Glomerular visceral epithelial cell (primary cell): ENCODE data around the gene VCPKMT.

ENCODE experiments used
- DNase-seq: peaks from one replicate; pipeline ENCODE4 v3.0.0-alpha.2; 2016; ENCODE audit errors: extremely low spot score

The VCPKMT gene

GRCh38 chr14:50116181-50116956 is at the start of gene VCPKMT:
VCPKMT (minus strand) TSS chr14:50116572; CDS start chr14:50116552, 20 bp downstream.
- DNase-seq = peak; percentile 90

DNA sequence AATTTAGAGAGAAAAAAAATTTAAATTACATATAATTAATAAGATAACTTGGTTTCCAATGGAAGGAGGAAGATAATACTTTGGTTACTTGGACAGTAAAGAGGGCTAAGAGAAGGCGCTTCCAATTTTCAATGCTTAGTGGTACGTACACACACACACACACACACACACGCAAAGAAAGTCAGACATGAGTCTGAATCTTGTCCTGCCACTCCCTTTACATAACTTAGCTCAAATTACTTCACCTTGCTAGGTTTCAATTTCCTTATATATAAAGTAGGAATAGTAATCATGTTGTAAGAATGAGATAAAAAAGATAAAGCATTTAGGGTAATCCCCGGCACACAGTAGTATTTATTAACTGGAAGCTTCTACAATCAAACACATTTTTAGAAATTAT is 39.7 kb upstream of the VCPKMT start:
- DNase-seq = no peak

- no peak for DNase-seq
These were observed 32.4 kb upstream of the VCPKMT start for GRCh38 chr14:50148799-50149198.

GRCh38 chr14:50139192-50139591 is 22.8 kb upstream of the VCPKMT start:
- DNase-seq = no peak

DNA sequence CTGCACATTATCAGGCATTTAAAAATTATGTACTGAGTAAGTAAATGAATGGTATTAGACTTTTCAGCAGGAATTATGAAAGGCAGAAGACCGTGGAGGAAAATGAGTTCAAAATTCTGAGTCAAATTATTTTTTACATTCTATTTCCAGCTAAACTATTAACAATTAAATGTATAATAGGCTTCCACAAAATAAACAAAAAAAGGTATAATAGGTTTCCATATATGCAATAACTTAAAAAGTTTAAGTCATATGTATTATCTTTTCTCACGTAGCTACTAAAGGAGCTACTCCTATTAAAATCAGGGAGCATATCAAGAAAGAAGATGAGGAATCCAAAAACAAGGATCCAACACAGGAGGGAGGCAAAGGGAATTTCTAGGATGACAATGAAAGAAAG is 11.4 kb upstream of the VCPKMT start:
- no peak for DNase-seq

- no peak for DNase-seq
These were observed 6.7 kb upstream of the VCPKMT start for GRCh38 chr14:50123062-50123461.

GRCh38 chr14:50122291-50122690 is 5.9 kb upstream of the VCPKMT start:
- peak; percentile 65 for DNase-seq

- DNase-seq = no peak
These were observed 5.1 kb upstream of the VCPKMT start for GRCh38 chr14:50121486-50121885.

- DNase-seq = no peak
These were observed 1.1 kb upstream of the VCPKMT start for GRCh38 chr14:50117456-50117855.

DNA sequence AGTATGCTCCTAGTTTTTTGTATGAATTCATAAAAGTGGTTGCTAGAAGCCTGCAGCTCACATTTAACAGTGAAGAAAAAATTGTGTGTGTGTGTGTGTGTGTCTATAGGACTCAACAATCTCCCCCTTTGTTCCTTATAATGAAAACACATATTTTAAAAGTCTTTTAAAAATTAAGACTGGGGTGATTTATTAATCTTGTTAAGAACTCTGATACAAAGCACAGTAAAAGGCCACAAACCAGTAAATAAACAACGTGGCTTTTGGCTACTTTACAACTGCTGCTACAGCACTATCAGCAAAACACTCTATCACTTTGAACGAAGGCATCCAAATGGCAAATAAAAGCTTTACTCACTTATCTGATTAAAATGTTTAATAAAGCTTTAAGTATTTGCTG is 594 bp upstream of the VCPKMT start:
- no peak for DNase-seq

DNA sequence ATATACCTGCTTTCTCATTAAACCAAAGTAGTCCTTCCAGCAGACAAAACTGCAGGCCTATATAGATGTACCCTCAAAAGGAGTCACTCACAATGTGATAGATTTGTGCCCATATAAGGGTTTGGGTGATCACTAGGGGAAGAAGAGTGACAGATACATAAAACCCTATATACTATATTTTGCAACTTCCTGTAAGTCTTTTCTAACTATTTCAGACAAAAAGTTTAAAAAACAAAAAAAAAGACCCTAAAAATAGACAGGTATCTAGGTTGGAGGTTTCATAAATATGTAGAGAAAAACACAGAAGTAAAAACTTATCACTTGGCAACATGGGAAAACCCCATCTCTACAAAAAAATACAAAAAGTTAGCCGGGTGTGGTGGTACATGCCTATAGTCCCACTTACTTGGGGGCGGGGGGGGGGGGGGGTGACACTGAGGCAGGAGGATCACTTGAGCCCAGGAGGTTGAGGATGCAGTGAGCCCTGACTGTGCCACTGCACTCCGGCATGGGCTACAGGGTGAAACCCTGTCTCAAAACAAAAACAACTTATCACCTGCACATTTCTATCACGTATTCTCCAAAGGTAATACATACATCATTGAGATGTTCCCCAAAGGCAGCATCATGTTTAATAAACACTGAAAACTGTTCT is 2.9 kb downstream of the VCPKMT start:
- no peak for DNase-seq

DNA sequence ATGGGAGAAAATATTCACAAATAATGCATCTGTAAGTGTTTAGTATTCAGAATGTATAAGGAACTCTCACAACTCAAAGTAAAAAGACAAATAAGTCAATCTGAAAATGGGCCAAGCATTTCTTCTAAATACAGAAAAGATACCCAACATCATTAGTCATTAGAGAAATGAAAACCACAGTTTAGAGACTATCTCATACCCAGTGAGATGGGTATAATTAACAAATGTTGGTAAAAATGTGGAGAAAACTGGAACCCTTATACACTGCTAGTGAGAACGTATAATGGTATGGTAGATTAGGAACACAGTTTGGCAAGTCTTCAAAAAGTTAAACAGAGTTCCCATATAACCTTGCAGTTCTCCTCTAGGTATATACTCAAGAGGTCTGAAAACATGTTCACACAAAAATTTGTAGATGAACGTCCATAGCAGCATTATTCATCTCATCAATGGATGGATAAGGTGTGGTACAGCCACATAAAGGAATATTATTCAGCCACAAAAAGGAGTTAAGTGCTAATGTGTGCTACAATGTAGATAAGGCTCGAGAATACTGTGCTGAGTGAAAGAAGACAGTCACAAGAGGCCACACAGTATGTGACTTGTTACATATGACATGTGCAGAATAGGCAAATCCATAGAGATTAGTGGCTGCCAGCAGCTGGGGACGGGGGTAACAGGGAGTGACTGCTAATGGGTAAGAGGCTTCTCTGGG is 5.9 kb downstream of the VCPKMT start:
- no peak for DNase-seq

GRCh38 chr14:50109342-50109741 is 7.0 kb downstream of the VCPKMT start:
- DNase-seq = peak; percentile 18

DNA sequence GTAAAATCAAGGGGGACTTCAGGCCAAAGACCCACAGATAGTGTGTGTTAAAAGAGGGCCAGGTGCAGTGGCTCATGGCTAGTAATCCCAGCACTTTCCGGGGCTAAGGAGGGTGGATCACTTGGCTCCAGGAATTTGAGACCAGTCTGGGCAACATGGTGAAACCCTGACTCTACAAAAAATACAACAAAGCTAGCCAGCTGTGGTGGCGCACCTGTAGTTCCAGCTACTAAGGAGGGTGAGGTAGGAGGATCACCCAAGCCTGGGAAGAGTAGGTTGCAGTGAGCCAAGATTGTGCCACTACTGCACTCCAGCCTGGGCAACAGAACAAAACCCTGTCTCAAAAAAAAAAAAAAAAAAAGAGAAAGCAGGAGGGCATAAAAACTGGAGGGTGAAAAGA is 8.5 kb downstream of the VCPKMT start:
- DNase-seq = peak; percentile 32

GRCh38 chr14:50106178-50106577 is 10.2 kb downstream of the VCPKMT start:
- no peak for DNase-seq

GRCh38 chr14:50103558-50103957 is 12.8 kb downstream of the VCPKMT start:
- no peak for DNase-seq

DNA sequence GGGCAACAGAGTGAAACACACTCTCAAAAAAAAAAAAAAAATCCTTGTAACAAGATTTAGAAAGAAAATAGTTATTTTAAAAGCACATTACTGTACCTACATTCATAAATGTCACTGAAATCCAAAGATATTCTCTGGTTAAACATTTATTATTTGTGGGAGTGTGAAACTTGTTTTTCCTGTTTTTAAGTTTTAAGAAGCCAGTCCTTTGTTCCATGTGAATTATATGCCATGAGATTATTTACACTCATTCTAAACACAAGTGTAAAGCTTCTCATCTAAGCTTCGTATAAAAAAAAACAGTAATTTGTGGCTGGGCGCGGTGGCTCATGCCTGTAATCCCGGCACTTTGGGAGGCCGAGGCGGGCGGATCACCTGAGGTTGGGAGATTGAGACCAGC is 15.0 kb downstream of the VCPKMT start:
- no peak for DNase-seq

DNA sequence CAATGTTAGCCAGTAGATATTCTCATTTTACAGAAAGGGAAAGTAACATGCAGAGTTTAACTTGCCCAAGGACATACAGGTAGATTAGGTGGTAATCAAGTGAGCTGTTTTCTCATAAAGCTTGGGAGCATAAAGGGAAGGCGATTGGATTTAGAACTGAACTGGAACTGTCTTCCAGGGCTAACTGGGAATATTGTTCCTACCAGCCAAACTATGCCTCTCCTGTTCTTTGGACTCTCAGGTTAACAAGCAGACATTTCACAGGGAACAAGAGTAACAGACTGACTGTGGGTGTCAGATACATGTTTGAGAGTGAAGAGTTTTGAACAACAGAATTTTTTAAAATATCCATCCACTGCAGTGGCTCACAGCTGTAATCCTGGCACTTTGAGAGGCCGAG is 15.6 kb downstream of the VCPKMT start:
- no peak for DNase-seq

DNA sequence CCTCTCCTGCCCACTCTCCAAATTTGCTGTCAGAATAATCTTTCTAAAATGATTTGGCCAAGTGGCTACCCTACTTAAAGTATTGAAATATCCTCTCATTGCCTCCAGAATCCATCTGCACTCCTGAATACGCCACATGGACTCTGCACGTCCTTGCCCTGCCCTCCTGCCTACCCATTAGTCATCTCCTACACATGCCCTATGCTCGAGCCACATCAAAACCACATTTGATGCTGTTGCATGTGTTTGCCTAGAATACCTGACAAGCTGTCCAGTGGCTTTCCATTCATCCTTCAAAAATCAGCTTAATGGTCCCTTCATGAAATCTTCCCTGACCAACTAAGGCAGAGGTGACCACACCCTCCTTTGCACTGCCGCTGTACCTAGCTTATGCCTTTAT is 17.0 kb downstream of the VCPKMT start:
- DNase-seq = peak; percentile 57

DNA sequence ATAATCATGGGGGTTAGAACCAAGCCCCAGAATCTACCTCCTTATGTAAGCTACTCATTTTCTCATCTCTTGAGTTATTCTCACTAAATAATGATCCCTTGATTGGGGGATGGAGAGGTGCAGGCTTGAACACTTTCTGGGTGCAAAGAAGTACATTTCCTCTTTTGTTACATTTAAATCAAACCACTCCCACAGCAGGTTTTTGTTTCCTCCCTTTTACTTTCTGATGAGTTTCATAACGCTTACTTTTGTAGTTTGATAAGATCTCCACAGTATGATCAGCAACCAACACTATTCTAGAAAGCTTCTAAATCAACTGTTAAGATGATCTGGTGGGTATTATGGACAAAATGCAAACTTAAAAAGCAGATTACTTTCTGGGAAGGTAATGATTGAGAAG is 20.5 kb downstream of the VCPKMT start:
- DNase-seq = no peak

GRCh38 chr14:50094056-50094755 is 22.2 kb downstream of the VCPKMT start:
- no peak for DNase-seq

GRCh38 chr14:50093496-50093895 is 22.9 kb downstream of the VCPKMT start:
- DNase-seq = no peak
